Measurements from ENCODE around the gene CCDC88C.

DNA sequence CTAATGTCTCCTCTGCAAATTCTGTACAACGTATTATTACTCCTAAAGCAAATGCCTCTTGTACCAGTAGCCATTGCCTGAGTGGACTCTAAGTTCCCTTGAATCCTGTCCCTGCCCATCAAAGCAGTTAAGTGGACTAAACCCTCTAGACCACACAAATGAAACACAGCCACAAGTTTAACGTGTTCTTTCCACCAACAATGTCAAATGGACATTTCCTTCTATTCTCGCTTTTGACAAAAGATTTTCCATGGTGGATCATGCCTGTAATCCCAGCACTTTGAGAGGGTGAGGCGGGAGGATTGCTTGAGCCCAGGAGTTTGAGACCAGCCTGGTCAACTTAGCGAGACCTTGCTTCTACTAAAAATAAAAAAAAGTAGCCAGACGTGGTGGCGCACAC, 15.9 kb downstream of the CCDC88C start:
- TF ChIP-seq, protein P1, sequence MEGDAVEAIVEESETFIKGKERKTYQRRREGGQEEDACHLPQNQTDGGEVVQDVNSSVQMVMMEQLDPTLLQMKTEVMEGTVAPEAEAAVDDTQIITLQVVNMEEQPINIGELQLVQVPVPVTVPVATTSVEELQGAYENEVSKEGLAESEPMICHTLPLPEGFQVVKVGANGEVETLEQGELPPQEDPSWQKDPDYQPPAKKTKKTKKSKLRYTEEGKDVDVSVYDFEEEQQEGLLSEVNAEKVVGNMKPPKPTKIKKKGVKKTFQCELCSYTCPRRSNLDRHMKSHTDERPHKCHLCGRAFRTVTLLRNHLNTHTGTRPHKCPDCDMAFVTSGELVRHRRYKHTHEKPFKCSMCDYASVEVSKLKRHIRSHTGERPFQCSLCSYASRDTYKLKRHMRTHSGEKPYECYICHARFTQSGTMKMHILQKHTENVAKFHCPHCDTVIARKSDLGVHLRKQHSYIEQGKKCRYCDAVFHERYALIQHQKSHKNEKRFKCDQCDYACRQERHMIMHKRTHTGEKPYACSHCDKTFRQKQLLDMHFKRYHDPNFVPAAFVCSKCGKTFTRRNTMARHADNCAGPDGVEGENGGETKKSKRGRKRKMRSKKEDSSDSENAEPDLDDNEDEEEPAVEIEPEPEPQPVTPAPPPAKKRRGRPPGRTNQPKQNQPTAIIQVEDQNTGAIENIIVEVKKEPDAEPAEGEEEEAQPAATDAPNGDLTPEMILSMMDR (IDR thresholded peaks at IDR 0.05) = no peak
- no peak for TF ChIP-seq POLR2A (IDR thresholded peaks at IDR 0.05)
